T-helper 1 cell treated with Interleukin-12 subunit alpha and Interleukin-12 subunit beta and Interleukin-4 antibody, amounts not matched to agents 30 ng/mL and 1 ng/mL, for 36 hours (primary cell): ENCODE measurements around the gene SLC39A3. TPM values are rescaled to one million over a fixed set of nuclear protein-coding genes. Genes with fewer than 3 reads are reported as not detected.

Experiments
- intact Hi-C: fragments of 100-400 bp; cut with micrococcal nuclease; formaldehyde crosslinking; loops from one replicate; pipeline ENCODE4 v1.15.1; 2024
- total RNA-seq: library from RNA; stranded (reverse); gene quantifications from 2 replicates; pipeline ENCODE4 v1.2.3, GENCODE V29; 2022

Gene SLC39A3
- total RNA-seq, 1 donor from 2014 or later: 30.9 TPM

GRCh38 chr19:2711875-2712205, 28.0 kb downstream of the SLC39A3 start:
- intact Hi-C loops: no loop called here

GRCh38 chr19:2711172-2711874, 28.5 kb downstream of the SLC39A3 start:
- intact Hi-C loops: no loop called here

DNA sequence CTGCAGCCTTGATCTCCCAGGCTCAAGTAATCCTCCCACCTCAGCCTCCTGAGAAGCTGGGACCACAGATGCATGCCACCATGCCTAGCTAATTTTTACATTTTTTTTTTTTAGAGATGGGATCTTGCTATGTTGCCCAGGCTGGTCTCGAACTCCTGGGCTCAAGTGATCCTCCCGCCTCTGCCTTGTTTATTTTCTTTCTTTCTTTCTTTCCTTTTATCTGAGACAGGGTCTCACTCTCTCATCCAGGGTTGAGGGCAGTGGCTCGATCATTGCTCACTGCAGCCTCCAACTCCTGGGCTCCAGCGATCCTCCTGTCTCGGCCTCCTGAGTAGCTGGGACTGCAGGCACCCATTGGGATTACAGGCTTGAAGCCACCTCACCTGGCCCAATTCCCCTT, 33.6 kb downstream of the SLC39A3 start:
- intact Hi-C loops: no loop called here

- intact Hi-C loops: loop anchor here (5.0 kb wide), 1 partner anchor 439 kb away; no protein-coding TSS in a partner anchor
Measured at GRCh38 chr19:2703691-2704216, 36.1 kb downstream of the SLC39A3 start.

- intact Hi-C loops: loop anchor here (5.0 kb wide), 1 partner anchor 439 kb away; no protein-coding TSS in a partner anchor
Measured at GRCh38 chr19:2703077-2703437, 36.8 kb downstream of the SLC39A3 start.

DNA sequence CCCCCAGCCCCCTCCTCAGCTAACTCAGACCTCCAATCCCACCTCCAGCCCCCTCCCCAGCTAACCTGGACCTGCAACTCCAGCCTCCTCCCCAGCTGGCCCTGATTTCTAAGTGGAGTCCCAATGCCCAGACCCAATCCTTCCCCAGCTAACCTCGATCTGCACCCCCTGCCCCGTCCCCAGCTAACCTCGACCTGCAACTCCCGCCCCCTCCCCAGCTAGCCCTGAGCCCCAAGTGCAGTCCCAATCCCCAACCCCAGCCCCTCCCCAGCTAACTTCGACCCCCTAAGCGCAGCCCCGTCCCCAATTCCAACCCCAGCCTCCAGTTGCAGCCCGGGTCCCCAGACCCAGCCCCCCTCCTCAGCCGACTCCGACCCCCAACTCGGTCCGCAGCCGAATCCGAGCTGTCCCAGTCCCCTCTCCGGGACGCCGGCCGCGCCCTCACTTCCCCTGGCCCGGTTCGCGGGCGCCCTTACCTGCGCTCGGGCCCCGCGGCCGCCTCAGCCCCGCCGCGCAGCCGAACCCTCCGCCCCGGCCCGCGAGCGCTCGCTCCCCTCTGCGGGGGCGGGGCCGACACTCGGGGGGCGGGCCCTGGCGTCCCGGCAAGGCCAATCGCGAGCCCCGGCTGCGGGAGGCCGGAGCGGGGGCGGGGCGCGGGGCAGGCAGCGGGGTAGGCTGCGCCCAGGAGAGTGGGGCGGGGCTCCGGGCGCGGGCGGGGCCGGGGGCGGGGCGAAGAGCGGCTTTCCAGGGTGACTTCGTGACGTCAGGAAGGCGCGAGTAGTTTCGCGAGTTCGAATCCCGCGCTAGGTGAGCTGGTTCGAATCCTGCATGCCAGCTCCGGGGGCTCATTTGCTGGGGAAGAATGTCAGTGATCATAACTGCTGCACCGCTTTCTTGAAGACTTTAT, 37.4 kb downstream of the SLC39A3 start, which contains the start of gene GNG7:
Gene GNG7 (minus strand): TSS at position 525 of the 907 bp plus-strand sequence. CDS start 182,006 bp downstream, outside the sequence.
- intact Hi-C loops: loop anchor here (1.0 to 5.0 kb wide), 2 partner anchors 38 to 440 kb away; partner anchors contain the start of gene SLC39A3

DNA sequence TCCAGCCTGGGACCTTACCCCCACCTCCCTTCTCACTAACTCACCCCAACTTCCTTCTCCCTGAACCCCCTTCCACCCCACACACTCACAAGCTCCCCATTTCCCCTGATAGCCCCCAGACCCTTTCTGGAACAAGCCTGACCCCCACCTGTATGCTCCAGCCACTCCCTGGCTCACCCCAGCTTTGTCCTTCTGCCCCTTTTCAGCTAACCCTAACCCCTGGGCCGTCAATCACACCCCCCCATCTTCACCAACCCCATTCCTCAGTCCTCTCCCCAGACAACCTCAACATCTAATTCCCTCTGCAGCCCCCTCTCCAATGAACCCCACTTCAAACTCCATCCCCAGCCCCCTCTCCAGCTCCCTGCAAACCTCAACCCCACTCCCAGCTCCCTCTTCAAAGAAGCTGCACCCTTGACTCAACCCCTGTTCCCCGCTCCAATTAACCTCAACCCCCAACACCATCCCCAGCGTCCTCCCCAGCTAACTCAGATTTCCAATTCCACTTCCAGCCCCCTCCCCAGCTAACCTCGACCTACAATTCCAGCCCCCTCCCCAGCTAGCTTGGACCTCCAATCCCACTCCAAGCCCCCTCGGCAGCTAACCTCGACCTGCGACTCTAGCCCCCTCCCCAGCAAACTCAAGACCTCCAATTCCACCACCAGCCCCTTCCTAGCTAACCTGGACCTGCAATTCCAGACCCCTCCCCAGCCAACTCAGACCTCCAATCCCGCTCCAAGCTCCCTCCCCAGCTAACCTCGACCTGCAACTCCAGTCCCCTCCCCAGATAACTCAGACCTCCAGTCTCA, 38.3 kb downstream of the SLC39A3 start:
- intact Hi-C loops: loop anchor here (1.0 to 5.0 kb wide), 2 partner anchors 39 to 441 kb away; partner anchors contain the start of gene SLC39A3

GRCh38 chr19:2700660-2701360, 39.0 kb downstream of the SLC39A3 start:
- intact Hi-C loops: loop anchor here (5.0 kb wide), 1 partner anchor 441 kb away; no protein-coding TSS in a partner anchor

GRCh38 chr19:2699413-2700140, 40.2 kb downstream of the SLC39A3 start:
- intact Hi-C loops: loop anchor here (5.0 kb wide), 1 partner anchor 443 kb away; no protein-coding TSS in a partner anchor

DNA sequence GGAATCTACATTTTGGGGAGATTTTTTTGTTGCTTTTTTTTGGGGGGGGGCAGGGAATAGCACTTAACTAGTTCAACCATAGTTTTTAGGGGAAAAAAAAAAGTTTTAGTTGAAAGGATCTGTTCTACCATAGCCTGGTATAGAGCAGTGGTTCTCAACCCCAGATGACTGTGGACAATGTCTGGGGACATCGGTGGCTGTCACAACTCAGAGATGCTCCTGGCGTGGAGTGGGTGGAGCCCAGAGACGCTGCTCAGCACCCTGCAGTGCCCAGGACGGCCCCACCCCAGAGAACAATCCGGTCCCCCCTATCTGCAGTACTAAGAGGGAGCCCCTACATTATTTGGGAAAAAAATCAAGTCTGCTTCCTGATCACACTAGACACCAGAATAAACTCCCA, 45.6 kb downstream of the SLC39A3 start:
- intact Hi-C loops: no loop called here

DNA sequence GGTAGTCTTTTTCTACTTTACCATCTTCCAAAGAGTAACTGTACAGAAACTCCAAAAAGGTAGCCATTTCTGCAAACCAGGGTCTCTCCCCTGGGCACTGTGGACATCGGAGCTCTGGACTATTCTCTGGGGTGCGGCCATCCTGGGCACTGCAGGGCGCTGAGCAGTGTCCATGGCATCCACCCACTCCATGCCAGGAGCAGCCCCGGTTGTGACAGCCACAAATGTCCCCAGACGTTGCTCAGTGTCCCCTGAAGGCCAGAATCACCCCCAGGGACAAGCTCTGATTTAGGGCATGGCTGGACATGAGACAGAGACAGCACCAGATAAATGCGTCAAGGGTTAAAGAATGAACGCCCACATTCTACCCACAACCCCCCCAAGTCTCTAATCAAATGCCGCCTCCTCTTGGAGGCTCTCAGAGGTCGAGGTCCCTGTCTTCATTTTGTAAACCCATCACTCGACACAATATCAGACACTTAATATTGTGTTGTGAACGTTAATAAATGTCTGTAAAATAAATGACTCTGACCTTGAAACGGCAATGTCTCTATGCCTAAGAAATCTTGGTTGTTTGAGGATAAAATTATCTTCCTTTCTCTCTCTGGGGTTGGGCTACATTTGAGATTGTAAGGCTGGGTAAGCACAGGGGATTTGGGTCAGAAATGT, 46.2 kb downstream of the SLC39A3 start:
- intact Hi-C loops: no loop called here

GRCh38 chr19:2691951-2692350, 47.9 kb downstream of the SLC39A3 start:
- intact Hi-C loops: no loop called here

DNA sequence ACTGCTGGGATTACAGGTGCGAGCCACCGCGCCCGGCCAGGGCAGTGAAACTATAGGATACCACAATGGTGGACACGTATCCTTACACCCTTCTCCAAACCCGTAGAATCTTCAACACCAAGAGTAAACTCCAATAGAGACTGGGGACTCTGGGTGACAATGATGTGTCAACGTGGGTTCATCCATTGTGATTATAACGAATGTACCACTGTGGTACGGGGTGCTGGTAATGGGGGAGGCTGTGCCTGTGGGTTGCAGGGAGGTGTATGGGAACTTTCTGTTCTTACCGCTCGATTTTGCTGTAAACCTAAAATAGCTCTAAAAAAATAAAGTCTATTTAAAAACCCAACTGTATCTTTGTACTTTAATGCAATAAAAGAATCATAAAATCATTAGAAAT, 49.0 kb downstream of the SLC39A3 start:
- intact Hi-C loops: no loop called here

- intact Hi-C loops: no loop called here
Measured at GRCh38 chr19:2686360-2686759, 53.5 kb downstream of the SLC39A3 start.

GRCh38 chr19:2685204-2685704, 54.6 kb downstream of the SLC39A3 start:
- intact Hi-C loops: no loop called here

GRCh38 chr19:2683430-2684003, 56.3 kb downstream of the SLC39A3 start:
- intact Hi-C loops: no loop called here
